Activated T-cell treated with anti-CD3 and anti-CD28 coated beads for 24 hours (primary cell): ENCODE data around the gene OR4D2.

ENCODE experiments used
- DNase-seq: peaks from one replicate; pipeline ENCODE4 v3.0.0-alpha.2; 2020; ENCODE audit warnings: low read depth

OR4D2 gene

GRCh38 chr17:58174871-58175270 is 8.1 kb downstream of the OR4D2 start:
- no peak for DNase-seq

GRCh38 chr17:58176200-58176599 is 9.4 kb downstream of the OR4D2 start:
- no peak for DNase-seq

DNA sequence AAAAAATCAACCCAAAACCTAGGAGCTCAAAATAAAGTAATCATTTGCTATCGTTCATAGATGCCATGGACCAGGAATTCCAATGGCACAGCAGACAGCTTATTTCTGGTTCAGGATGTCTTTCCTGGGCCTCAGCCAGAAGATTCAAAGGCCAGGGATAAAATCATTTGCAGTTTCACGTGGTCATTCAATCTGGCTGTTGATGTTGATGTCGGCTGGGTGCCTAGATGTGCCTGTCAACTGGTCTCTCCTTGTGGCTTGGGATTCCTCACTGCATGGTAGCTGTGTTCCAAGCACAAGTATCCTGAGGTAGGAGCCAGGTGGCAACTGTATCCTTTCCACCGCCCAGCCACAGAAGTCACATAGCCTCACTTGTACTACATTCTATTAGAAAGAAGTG is 15.0 kb downstream of the OR4D2 start:
- no peak for DNase-seq

DNA sequence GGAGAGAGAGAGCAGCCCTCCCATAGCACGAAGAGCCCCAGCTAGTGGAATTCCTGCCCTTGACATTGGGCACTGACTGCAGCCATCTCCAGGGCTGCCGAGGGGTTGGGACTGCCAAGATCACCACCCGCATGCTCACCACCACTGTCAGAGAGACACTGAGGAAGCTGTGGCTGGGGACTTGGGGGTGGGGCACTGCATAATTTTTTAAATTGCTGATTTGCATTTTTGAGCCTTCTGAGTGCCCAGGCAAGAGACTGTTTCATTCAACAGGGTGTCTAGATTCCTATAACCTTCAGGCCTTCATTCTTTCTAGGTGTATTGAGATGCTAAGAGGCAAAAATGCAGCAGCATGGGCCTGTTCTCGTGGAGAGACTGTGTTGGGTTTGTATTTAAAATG is 16.7 kb downstream of the OR4D2 start:
- no peak for DNase-seq

- no peak for DNase-seq
These were observed 17.7 kb downstream of the OR4D2 start for GRCh38 chr17:58184308-58184985.

DNA sequence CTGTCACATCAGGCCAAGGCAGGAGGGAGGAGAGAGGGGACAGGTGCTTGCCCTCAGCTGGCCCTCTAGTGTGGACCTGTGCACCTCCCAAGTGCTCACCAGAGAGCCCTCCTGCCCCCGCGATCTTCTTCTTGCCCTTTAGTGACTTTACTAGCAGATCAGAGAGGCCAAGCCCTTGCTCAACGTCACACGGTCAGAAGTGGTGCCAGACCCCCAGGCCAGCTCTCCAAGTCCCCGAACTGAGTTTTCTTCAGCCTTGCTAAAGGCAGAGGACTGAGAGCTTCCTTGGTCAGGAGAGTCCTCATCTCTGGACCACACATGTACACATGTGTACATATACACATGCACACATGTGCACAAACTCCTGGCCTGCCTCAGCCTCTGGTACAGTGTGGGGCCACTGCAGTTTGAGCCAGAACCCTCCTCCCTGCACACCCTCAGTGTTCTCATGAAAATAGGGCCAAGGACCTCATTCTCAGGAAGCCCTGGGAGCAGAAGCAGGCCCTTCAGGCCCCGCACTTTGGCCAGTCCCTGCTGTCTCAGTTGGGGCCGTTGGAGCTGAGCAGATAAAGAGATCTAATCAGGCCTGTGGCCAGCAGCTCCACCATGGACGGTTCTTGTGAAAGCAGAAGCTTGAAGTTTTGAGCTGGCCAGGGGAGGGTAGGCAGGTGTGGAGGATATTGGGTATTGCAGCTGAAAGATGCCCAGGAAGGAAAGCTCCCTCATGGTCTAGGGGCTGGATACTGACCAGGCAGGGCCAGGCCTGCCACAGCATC is 18.4 kb downstream of the OR4D2 start:
- no peak for DNase-seq

DNA sequence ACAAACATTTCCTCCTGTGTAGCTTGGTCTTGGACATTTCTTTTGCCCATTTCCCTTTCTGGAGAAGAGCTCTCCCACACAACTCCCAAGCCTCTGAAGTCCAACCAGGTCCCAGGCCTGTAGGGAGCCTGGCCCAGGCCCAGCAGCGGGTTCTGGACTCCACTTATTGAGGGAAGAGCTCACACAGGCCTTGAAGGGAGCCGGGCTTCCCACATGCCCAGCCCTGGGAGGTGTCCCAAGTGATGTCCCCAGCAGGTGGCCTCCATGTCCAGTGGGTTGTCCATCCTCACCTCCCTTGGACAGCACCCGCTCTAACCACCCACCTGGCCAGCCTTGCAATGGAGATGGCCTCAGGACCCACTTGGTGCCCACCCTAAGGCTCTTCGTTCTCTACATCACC is 19.8 kb downstream of the OR4D2 start:
- DNase-seq, result no peak

- DNase-seq, result no peak
These were observed 20.3 kb downstream of the OR4D2 start for GRCh38 chr17:58187063-58187462.

GRCh38 chr17:58187675-58188074 is 20.9 kb downstream of the OR4D2 start:
- no peak for DNase-seq

GRCh38 chr17:58189436-58190146 is 22.8 kb downstream of the OR4D2 start:
- no peak for DNase-seq

DNA sequence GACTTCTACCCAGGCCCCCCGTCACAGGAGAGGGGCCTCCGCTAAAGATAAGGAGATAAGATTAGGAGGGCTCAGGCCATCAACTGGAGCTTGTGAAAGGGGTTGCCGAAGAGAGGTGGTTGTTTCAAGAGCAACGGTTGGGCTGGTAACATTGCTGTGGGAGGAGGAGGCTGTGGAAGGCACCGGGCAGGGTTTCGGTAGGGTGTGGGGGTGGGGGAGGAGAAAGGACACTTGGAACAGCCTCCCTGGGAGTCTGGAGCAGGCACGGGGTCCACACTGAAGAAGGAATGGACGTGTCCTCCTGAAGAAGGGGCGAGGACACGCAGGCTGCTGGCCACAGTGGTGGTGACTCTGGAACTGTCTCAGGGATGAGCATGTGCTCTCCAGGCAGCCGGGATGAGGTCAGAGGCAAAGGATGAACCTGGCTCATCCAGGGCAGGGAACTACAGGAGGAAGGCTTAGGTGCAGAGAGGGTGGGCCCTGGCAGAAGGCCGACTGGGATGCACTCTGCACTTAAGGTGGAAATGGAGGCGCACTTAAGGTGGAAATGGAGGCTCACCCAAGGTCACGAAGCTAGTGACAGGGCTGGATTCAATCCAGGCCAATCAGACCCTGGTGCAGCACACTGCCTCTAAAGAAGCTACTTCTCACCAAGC is 24.6 kb downstream of the OR4D2 start:
- DNase-seq, result no peak

DNA sequence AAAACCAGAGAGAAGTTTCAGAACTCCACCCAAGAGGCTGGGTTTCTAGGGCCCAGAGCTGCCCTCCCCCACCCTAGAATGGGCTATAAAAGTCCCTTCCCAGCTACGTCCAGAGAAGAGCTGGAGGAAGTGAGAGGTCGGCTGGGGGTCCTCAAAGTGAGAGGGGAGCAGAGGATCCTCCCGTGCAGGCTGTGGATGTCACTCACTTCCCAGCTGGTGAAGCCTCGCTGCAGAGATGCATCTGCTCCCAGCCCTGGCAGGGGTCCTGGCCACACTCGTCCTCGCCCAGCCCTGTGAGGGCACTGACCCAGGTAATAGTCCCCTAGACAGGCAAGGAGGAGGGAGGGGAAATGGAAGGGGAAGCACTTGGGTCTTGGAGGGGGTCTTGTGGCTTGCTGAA is 25.8 kb downstream of the OR4D2 start, which contains the start of gene EPX:
TSS of gene EPX (plus strand) at position 115 of the 400 bp plus-strand sequence. CDS start at position 236, 121 bp downstream.
- no peak for DNase-seq

DNA sequence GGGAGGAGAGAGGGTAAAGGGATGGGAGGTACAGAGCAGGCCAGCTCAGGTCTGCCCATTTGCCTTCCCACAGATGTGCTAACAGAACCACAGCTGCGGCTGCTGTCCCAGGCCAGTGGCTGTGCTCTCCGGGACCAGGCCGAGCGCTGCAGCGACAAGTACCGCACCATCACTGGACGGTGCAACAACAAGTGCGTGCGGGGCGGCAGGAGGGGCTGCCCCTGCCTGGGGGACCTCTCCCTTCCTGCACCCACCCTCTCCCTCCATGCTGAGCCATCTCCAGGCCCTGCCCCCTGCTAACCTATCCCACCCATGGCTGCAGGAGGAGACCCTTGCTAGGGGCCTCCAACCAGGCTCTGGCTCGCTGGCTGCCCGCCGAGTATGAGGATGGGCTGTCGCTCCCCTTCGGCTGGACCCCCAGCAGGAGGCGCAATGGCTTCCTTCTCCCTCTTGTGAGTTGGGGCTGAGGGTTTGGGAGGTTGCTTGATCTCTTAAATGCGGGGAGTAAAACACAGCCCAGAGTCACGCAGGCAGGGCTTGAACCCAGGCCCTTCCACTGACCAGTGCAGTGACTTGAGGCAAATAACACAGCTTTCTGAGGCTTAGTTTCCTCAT is 27.0 kb downstream of the OR4D2 start:
- DNase-seq, result no peak

GRCh38 chr17:58195518-58196123 is 28.8 kb downstream of the OR4D2 start:
- DNase-seq, result no peak

DNA sequence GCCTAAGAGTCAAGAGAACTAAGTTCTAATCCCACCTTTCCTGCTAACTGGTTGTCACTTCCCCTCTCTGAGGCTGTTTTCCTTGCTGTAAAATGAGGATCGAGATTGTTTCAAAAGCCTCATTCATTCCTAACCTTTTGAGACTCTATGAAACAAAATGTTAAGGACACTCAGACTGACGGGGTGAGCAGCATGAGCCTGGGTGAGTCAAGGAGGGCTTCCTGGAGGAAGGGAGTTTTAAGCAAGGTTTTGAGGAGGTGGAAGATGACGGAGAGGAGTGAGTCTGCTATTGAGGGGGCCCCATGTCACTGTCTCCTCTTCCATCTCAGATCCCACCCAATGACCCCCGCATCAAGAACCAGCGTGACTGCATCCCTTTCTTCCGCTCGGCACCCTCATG is 29.8 kb downstream of the OR4D2 start:
- DNase-seq, result no peak

GRCh38 chr17:58200024-58200633 is 33.3 kb downstream of the OR4D2 start:
- DNase-seq, result peak; percentile 45

DNA sequence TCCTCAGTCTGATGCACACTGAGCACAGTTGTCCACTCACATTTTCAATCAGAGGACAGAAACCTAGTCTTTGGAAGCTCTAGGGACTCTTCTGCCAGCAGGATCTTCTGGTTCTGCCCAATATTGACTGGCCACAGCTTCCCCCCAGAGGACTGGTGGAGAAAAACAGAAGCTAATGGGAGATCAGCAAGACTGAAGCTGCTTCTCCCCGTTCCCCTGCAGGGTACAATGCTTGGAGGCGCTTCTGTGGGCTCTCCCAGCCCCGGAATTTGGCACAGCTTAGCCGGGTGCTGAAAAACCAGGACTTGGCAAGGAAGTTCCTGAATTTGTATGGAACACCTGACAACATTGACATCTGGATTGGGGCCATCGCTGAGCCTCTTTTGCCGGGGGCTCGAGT is 36.1 kb downstream of the OR4D2 start:
- DNase-seq, result no peak

DNA sequence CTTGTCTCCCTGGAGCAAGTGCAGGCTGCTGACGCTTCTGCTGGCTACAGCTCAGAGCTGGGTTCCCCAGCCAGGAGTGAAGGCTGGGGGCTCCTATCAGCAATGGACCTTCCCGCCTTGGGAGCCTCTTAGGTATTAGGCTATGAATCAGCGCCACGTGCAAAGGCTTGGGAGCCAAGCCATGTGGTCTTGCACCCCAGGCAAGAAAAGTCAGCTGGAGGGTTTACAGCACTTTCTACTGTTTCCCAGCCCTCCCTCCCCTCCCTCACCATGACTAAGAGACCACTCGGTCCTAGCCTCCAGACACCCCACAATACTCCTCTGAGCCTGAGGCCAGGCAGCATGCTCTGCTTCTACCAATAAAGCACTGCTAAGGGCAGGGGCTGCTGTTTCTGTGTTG is 38.0 kb downstream of the OR4D2 start:
- DNase-seq, result no peak

- no peak for DNase-seq
These were observed 39.2 kb downstream of the OR4D2 start for GRCh38 chr17:58205936-58206335.

DNA sequence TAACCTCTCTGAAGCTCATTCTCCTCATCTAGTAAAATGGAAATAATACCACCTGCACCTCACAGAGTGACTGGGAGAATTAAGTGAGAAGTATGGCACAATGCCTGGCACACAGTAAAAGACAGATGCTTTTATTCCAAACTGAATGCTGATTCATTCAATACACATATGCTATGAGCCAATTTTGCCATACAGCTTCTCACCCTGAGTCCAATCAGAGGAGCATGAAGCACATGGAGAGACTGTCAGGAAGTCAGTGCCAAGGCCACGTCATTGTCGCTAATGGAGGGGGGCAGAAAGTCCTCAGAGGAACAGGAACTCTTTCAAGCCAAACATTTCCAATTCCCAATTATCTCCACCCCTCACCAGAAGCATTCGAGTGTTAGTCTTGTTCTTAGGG is 40.7 kb downstream of the OR4D2 start:
- DNase-seq, result no peak

- DNase-seq, result no peak
These were observed 41.6 kb downstream of the OR4D2 start for GRCh38 chr17:58208344-58208743.
